Activated CD8-positive, alpha-beta memory T cell treated with anti-CD3 and anti-CD28 coated beads for 4 hours (primary cell): ENCODE measurements around the gene MYOF.
"Not testable (repeated sequence)": the region's sequence is repeated elsewhere in the genome, so short reads cannot be mapped to it uniquely, and the experiment has no call there.

Source experiments
- DNase-seq, 2 donors: peaks; one replicate each; pipeline ENCODE4 v3.0.0-alpha.2; 2020; ENCODE audit warnings: low read depth in 2 of 2

Gene MYOF

GRCh38 chr10:93344691-93345090 lies 137.4 kb downstream of the MYOF start:
- DNase-seq = no peak

GRCh38 chr10:93342921-93343320 lies 139.2 kb downstream of the MYOF start:
- no peak for DNase-seq

GRCh38 chr10:93342366-93342765 lies 139.8 kb downstream of the MYOF start:
- no peak for DNase-seq

GRCh38 chr10:93337309-93337721 lies 144.8 kb downstream of the MYOF start:
- no peak for DNase-seq

- no peak for DNase-seq
Measured at GRCh38 chr10:93336678-93337077, 145.5 kb downstream of the MYOF start.

- no peak for DNase-seq
Measured at GRCh38 chr10:93336110-93336509, 146.0 kb downstream of the MYOF start.

GRCh38 chr10:93334901-93335327 lies 147.2 kb downstream of the MYOF start:
- DNase-seq = no peak

GRCh38 chr10:93334181-93334580 lies 148.0 kb downstream of the MYOF start:
- no peak for DNase-seq

GRCh38 chr10:93333278-93333978 lies 148.7 kb downstream of the MYOF start:
- no peak for DNase-seq

GRCh38 chr10:93330824-93331223 lies 151.3 kb downstream of the MYOF start:
- DNase-seq = no peak

- DNase-seq = no peak
Measured at GRCh38 chr10:93319896-93320295, 162.2 kb downstream of the MYOF start.

GRCh38 chr10:93319096-93319495 lies 163.0 kb downstream of the MYOF start:
- no peak for DNase-seq

GRCh38 chr10:93315246-93315645 lies 166.9 kb downstream of the MYOF start:
- DNase-seq = no peak

- DNase-seq = not testable (repeated sequence)
Measured at GRCh38 chr10:93314656-93315055, 167.5 kb downstream of the MYOF start.

- no peak for DNase-seq
Measured at GRCh38 chr10:93313798-93314197, 168.3 kb downstream of the MYOF start.

- no peak for DNase-seq
Measured at GRCh38 chr10:93309062-93309461, 173.1 kb downstream of the MYOF start.

- no peak for DNase-seq
Measured at GRCh38 chr10:93305122-93305521, 177.0 kb downstream of the MYOF start.

- no peak for DNase-seq
Measured at GRCh38 chr10:93300981-93301380, 181.2 kb downstream of the MYOF start.

GRCh38 chr10:93300288-93300917 lies 181.7 kb downstream of the MYOF start:
- DNase-seq = no peak

- DNase-seq = no peak
Measured at GRCh38 chr10:93299606-93300287, 182.4 kb downstream of the MYOF start.

- no peak for DNase-seq
Measured at GRCh38 chr10:93299195-93299594, 182.9 kb downstream of the MYOF start.

GRCh38 chr10:93296151-93296550 lies 186.0 kb downstream of the MYOF start:
- DNase-seq = no peak

GRCh38 chr10:93293999-93294398 lies 188.1 kb downstream of the MYOF start:
- no peak for DNase-seq
